Peyer's patch (tissue), 4 donors: ENCODE results near the gene BRI3BP. TPM values are rescaled to one million over a fixed set of nuclear protein-coding genes. Genes with fewer than 3 reads are reported as not detected.

Experiments
- DNase-seq, 3 donors: peaks; one replicate each; pipeline ENCODE4 v3.0.0-alpha.2; 2017 to 2019
- H3K27ac ChIP-seq, 4 donors: fragments of 200-600 bp; sonication (generic); one replicate each; pipeline ENCODE4 v1.5.1; 2016 to 2019
- H3K27me3 ChIP-seq, 2 donors: fragments of 200-600 bp; sonication (generic); one replicate each; pipeline ENCODE4 v1.5.1; 2019
- H3K36me3 ChIP-seq, 3 donors: fragments of 200-600 bp; sonication (generic); one replicate each; pipeline ENCODE4 v1.5.1; 2016 to 2019
- H3K4me1 ChIP-seq, 4 donors: fragments of 200-600 bp; sonication (generic); one replicate each; pipeline ENCODE4 v1.5.1; 2016 to 2019
- H3K4me3 ChIP-seq, 4 donors: fragments of 200-600 bp; sonication (generic); 1 replicate in 3 of 4; 2 replicates in 1 of 4; pipeline ENCODE4 v1.5.1; 2016 to 2019; ENCODE audit warnings: mild to moderate bottlenecking in 1 of 4
- H3K9me3 ChIP-seq, 4 donors: fragments of 200-600 bp; sonication (generic); one replicate each; pipeline ENCODE4 v1.5.1; 2016 to 2019; ENCODE audit warnings: mild to moderate bottlenecking in 1 of 4
- POLR2A ChIP-seq, 2 donors: fragments of 450-650 bp; IDR thresholded peaks; one replicate each; pipeline ENCODE4 v1.5.1; 2017; ENCODE audit warnings: antibody characterized with exemption in 2 of 2, mild to moderate bottlenecking in 2 of 2, moderate library complexity in 2 of 2
- total RNA-seq, 4 donors: library from RNA; depleted of rRNA; stranded (reverse); fragments of >200 nt; gene quantifications; one replicate each; pipeline ENCODE4 v1.1.0, GENCODE V29; 2016
- TF ChIP-seq, protein P1 (sequence below), 6 experiments: fragments of 450-650 bp in 4 of 6; fragments of 200-600 bp in 2 of 6; sonication (generic) in 1 of 6; IDR thresholded peaks; one replicate each; pipeline ENCODE4 v1.5.1; 2017 to 2019; ENCODE audit warnings: antibody characterized with exemption in 6 of 6, mild to moderate bottlenecking in 3 of 6, moderate library complexity in 1 of 6

The BRI3BP gene
- total RNA-seq, 4 donors from 2014 or later = 13.2 to 55.2 (median 41.8) TPM

DNA sequence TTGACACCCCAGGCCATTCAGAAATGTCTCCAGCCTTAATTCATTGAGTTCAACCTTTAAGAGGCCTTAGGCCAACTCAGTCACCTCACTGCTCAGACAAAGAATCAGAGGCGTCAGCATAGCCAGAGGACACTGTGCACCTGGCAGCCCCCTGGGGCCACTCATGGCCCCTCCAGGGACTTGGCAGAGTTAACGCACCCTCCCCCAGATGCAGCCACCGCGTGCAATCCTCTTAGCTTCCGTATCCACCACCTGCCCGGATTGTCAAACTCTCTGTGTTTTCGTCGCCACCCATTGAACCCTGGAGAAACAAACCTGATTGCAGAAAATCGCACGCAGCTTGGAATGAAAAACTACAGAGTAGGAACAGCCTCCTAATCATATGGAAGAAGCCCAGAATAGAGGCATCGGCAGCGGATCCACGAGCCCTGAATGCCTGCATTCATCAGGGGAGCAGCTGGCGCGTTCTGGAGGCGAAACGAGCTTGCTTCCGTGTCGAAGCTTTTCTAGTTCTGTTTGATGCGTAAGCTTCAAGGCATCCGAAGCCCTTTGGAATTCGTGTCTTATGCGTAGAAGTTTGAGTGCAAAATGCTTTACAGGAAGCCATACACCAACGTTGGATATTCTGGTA is 22.4 kb downstream of the BRI3BP start:
- no peak for TF ChIP-seq POLR2A (IDR thresholded peaks at IDR 0.05)
- TF ChIP-seq, protein P1, sequence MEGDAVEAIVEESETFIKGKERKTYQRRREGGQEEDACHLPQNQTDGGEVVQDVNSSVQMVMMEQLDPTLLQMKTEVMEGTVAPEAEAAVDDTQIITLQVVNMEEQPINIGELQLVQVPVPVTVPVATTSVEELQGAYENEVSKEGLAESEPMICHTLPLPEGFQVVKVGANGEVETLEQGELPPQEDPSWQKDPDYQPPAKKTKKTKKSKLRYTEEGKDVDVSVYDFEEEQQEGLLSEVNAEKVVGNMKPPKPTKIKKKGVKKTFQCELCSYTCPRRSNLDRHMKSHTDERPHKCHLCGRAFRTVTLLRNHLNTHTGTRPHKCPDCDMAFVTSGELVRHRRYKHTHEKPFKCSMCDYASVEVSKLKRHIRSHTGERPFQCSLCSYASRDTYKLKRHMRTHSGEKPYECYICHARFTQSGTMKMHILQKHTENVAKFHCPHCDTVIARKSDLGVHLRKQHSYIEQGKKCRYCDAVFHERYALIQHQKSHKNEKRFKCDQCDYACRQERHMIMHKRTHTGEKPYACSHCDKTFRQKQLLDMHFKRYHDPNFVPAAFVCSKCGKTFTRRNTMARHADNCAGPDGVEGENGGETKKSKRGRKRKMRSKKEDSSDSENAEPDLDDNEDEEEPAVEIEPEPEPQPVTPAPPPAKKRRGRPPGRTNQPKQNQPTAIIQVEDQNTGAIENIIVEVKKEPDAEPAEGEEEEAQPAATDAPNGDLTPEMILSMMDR (IDR thresholded peaks at IDR 0.05) = no peak
- no peak overlapping the region for H3K27ac ChIP-seq
- H3K4me3 ChIP-seq = no peak overlapping the region
- H3K4me1 ChIP-seq = no peaks in the 10 kb centered on the region
- H3K36me3 ChIP-seq = peaks cover 0 to 23% (median 0%) of the 10 kb centered on the region in 3 donors
- no peaks in the 10 kb centered on the region for H3K9me3 ChIP-seq
- no peak for DNase-seq
- no peaks in the 10 kb centered on the region for H3K27me3 ChIP-seq

DNA sequence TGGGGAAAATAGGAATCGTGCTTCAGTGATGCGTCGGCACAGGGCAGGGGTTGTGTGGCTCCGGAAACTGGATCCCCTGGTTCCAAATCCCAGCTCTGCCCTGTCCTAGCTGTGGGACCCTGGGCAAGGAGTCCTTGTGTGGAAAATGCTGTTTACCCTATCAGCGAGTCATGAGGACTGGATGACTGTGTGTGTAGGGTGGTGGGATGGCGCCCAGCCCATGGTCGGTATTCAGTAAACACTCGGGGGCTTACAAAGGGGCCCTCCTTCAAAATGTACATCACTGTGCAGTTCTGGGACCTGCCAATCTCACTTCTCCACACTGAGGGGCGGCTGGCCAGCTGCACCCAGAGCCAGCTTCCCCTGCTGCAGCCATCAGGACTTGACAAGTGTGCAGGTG is 24.4 kb downstream of the BRI3BP start:
- Histone ChIP-seq H3K4me3 (no peak overlapping the region), H3K36me3 (peaks cover 0 to 23% (median 0%) of the 10 kb centered on the region in 3 donors), H3K27me3 (no peaks in the 10 kb centered on the region), H3K9me3 (no peaks in the 10 kb centered on the region), H3K27ac (no peak overlapping the region), H3K4me1 (no peaks in the 10 kb centered on the region)
- TF ChIP-seq, protein P1 (IDR thresholded peaks at IDR 0.05) = no peak
- TF ChIP-seq POLR2A (IDR thresholded peaks at IDR 0.05) = no peak
- no peak for DNase-seq

DNA sequence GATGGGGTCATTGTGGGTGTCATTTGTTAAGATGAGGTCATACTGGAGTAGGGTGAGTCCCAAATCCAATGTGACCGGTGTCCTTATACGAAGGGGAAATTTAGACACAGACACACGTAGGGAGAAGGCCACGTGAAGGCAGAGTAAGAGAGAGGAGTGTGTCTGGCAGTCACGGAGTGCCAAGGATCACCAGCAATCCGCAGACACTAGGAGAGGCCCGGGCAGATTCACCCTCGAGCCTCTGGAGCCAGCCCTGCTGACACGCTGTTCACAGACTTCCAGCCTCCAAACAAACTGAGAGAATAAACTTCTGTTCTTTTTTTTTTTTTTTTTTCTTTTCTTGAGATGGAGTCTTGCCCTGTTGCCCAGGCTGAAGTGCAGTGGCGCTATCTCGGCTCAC is 24.9 kb downstream of the BRI3BP start:
- Histone ChIP-seq H3K9me3 (no peaks in the 10 kb centered on the region), H3K27ac (no peak overlapping the region), H3K4me3 (no peak overlapping the region), H3K36me3 (peaks cover 0 to 21% (median 0%) of the 10 kb centered on the region in 3 donors), H3K4me1 (no peaks in the 10 kb centered on the region), H3K27me3 (no peaks in the 10 kb centered on the region)
- DNase-seq = no peak
- TF ChIP-seq, protein P1 (IDR thresholded peaks at IDR 0.05) = no peak
- no peak for TF ChIP-seq POLR2A (IDR thresholded peaks at IDR 0.05)

DNA sequence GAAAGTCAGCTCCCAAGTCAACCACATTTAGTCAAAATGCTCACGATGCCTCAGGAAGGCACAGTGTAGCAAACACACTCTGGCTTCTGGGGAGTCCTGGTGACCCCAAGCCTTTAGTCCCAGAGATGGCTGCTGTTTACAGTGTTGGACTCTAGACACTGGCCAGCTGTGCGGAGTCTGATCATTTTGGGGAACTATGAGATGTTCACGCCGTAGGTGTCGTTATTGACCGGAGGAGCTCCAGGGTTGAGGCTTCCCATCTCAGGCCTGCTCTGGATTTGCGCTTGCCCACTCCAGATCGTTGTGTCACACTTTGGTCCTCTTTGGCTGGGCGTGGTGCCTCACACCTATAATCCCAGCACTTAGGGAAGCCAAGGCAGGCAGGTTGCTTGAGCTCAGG is 27.7 kb downstream of the BRI3BP start:
- no peak for TF ChIP-seq POLR2A (IDR thresholded peaks at IDR 0.05)
- TF ChIP-seq, protein P1 (IDR thresholded peaks at IDR 0.05) = no peak
- Histone ChIP-seq H3K4me1 (no peaks in the 10 kb centered on the region), H3K4me3 (no peak overlapping the region), H3K27ac (no peak overlapping the region), H3K27me3 (no peaks in the 10 kb centered on the region), H3K36me3 (peaks cover 0 to 12% (median 0%) of the 10 kb centered on the region in 3 donors), H3K9me3 (no peaks in the 10 kb centered on the region)
- DNase-seq = no peak

- TF ChIP-seq POLR2A (IDR thresholded peaks at IDR 0.05) = no peak
- TF ChIP-seq, protein P1 (IDR thresholded peaks at IDR 0.05) = no peak
- Histone ChIP-seq H3K4me1 (no peaks in the 10 kb centered on the region), H3K9me3 (no peaks in the 10 kb centered on the region), H3K27me3 (no peaks in the 10 kb centered on the region), H3K27ac (no peak overlapping the region), H3K36me3 (peaks cover 0 to 15% (median 0%) of the 10 kb centered on the region in 3 donors), H3K4me3 (no peak overlapping the region)
- DNase-seq = no peak
These were observed 28.3 kb downstream of the BRI3BP start for GRCh38 chr12:125021771-125022170.
